Astrocyte of the cerebellum (primary cell): ENCODE measurements around the gene PEMT.

Experiments used
- DNase-seq: peaks from one replicate; pipeline ENCODE4 v3.0.0-alpha.2; 2011; ENCODE audit warnings: low read depth
- H3K4me3 ChIP-seq: 2 replicates; pipeline ENCODE4 v1.5.1; 2011; ENCODE audit warnings: mild to moderate bottlenecking, low read depth, low read length, moderate library complexity
- in situ Hi-C: cut with HindIII; loops from 2 replicates; pipeline ENCODE4 v1.10.0; 2017; ENCODE audit warnings: low sequenced_read_pairs
- TF ChIP-seq, protein P1 (sequence below): IDR thresholded peaks from 2 replicates; pipeline ENCODE4 v1.5.1; 2012; ENCODE audit warnings: low read length, low read depth, moderate library complexity, mild to moderate bottlenecking; ENCODE audit errors: missing control alignments

PEMT gene

DNA sequence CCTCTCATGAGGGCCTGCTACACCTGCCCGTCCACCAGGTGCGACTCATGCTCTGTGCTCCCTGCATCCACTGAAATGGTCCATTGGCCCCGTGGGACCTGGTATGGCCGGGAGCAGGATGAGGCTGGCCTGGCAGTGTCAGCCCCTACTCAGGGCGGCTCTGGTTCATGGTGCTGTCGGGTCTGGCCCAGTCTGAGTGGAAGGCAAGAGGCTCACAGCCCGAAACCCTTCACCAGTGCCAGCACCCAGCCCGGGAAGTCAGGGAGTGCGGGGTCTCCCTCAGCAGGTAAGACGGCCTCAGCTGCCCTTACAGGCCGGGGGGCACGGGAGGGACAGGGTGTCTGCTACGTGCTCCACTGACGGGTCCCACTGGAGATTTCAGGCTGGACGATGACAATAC is 54.8 kb downstream of the PEMT start:
- TF ChIP-seq, protein P1, sequence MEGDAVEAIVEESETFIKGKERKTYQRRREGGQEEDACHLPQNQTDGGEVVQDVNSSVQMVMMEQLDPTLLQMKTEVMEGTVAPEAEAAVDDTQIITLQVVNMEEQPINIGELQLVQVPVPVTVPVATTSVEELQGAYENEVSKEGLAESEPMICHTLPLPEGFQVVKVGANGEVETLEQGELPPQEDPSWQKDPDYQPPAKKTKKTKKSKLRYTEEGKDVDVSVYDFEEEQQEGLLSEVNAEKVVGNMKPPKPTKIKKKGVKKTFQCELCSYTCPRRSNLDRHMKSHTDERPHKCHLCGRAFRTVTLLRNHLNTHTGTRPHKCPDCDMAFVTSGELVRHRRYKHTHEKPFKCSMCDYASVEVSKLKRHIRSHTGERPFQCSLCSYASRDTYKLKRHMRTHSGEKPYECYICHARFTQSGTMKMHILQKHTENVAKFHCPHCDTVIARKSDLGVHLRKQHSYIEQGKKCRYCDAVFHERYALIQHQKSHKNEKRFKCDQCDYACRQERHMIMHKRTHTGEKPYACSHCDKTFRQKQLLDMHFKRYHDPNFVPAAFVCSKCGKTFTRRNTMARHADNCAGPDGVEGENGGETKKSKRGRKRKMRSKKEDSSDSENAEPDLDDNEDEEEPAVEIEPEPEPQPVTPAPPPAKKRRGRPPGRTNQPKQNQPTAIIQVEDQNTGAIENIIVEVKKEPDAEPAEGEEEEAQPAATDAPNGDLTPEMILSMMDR: no peak
- H3K4me3 ChIP-seq: no peak overlapping the region
- no peak for DNase-seq
- in situ Hi-C loops: no loop called here

DNA sequence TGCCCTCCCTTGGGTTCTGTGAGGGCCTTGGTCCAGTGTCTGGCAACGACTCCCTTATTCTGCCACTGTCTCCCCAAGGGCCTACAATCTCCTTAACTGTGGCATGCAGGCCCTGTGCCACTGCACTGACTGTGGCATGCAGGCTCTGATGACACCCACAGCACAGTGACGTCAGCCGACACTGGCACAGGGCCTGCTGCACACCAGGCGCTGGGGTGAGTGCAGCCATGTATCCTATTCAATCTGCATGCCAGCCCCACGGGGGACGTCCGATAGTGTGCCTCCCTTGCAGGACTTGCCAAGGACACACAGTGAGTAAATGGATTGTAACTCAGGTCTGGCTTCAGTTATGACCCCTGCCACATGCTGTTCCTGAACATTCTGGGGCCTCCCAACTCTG is 55.6 kb downstream of the PEMT start:
- peak; percentile 24 for DNase-seq
- in situ Hi-C loops: no loop called here
- TF ChIP-seq, protein P1: no peak
- H3K4me3 ChIP-seq: no peak overlapping the region

DNA sequence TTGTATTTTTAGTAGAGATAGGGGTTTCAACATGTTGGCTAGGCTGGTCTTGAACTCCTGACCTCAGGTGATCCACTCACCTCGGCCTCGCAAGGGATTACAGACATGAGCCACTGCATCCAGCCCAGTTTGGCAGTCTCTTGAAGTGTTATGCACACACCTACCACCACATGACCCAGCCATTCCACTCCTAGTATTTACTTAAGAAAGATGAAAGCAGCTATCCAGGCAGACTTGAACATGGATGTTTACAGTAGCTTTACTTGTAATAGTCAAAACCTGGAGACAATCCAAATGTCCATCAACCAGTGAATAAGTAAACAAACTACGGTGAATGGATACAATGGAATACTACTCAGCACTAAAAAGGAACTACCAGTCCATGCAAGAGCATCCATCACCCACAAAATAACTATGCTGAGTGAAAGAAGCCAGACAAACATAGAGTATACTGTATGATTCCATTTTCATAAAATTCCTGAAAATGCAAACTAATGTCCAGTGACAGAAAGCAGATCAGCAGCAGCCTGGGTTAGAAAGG is 57.5 kb downstream of the PEMT start:
- TF ChIP-seq, protein P1: no peak
- in situ Hi-C loops: loop anchor here (5.0 kb wide), 1 partner anchor 53 kb away; no protein-coding TSS in a partner anchor
- H3K4me3 ChIP-seq: no peak overlapping the region
- DNase-seq: no peak

DNA sequence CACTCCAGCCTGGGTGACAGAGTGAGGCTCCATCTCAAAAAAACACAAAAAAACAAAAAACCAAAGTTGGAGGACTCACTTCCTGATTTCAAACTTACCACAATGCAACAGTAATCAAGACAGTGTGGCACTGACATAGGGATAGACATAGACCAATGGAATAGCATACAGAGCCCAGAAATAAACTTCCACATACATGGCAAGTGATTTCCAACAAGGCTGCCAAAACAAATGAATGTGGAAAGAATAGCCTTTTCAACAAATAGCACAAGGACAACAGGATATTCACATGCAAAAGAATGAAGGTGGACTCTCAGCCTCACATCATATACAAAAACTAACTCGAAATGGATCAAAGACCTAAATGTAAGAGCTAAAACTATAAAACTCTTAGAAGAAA is 58.5 kb downstream of the PEMT start:
- in situ Hi-C loops: loop anchor here (5.0 kb wide), 1 partner anchor 54 kb away; no protein-coding TSS in a partner anchor
- DNase-seq: no peak
- TF ChIP-seq, protein P1: no peak
- no peak overlapping the region for H3K4me3 ChIP-seq

DNA sequence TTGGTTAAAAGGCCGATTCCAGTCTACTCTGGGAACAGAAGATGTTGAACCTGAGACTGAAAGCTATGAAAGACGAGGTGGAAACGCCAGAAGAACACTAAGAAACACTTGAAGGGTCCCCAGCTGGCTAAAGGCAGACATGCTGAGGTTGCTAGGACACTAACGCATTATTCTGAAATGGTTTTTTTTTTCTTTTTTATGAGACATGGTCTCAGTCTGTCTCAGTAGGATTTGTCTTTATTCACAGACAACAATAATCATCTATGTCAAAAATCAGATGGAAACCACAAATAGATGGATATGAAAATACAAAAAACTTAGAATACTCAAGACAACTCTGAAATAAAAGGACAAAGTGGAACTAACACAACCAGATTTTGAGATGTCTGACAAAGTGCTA is 60.4 kb downstream of the PEMT start:
- in situ Hi-C loops: loop anchor here (5.0 kb wide), 1 partner anchor 56 kb away; no protein-coding TSS in a partner anchor
- TF ChIP-seq, protein P1: no peak
- H3K4me3 ChIP-seq: no peak overlapping the region
- DNase-seq: no peak

DNA sequence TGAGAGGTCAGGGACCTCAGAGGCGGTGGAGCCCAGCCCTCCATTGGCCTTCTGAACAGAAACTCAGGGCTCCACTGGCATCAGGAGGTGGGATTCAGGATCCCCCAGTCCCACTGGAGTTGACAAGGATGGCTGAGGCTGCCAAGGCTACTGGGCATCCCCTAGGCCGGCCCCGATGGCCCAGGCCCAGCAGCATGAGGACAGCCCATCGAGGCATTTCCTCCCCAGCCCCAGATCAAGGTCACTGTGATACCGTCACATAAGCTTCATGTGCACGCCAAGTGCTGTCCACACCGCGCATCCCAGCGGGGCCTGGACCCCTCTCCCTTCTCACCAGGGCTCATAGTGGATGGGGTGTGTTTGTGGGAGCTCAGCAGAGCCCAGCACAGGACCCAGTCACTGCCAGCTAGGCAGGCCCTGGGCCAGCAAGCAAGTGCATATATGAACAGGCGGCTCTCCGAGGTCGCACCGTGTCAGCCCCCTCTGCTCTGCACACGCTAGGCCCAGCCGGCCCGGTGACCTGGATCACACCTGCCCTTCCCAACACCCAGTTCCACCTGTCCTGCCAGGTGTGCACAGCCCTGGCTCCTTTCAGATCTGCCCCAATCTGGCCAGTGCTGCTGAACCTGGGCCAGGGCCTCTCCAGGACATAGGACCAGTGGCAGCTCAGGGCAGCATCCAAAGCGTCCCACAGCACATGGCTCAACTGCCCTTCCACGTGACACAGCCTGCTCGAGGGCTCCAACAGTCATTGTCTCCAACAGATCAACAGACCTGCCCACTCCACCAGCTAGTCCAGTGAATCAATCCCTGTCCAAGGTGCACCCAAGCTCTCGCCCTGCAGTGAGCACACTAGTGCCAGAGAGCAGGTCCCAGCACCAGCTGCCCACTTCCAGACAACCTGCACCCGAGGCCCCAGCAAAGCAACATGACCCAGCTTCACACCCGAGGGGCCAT is 62.5 kb downstream of the PEMT start:
- TF ChIP-seq, protein P1: no peak
- DNase-seq: no peak
- in situ Hi-C loops: no loop called here
- H3K4me3 ChIP-seq: no peak overlapping the region
